Endothelial cell of umbilical vein (primary cell): ENCODE results near the gene NR1H2. TPM values are rescaled to one million over a fixed set of nuclear protein-coding genes. Genes with fewer than 3 reads are reported as not detected.

Source experiments
- BruUV-seq: library from RNA; stranded (reverse); fragments of 400-500 nt; replicated peaks from 2 replicates; lab custom pipeline; 2021; lab: Mats Ljungman, UMichigan
- CTCF ChIA-PET: fragments of 300-600, 350-600 bp; sonication (Branson Sonifier 250); formaldehyde crosslinking; loops from one replicate; lab custom pipeline; 2021; ENCODE audit warnings: antibody characterized with exemption, inconsistent platforms; lab: Charles Lee
- POLR2A ChIA-PET: fragments of 300-600, 350-600 bp; sonication (Branson Sonifier 250); formaldehyde crosslinking; loops from one replicate; lab custom pipeline; 2021; ENCODE audit warnings: antibody characterized with exemption, inconsistent platforms; lab: Charles Lee
- DNase-seq: peaks from one replicate; pipeline ENCODE4 v3.0.0-alpha.2; 2011; ENCODE audit warnings: low read depth, low spot score
- FAIRE-seq: peaks from 2 replicates; lab custom pipeline; 2011; peaks lifted over from hg19 to GRCh38; lab: Jason Lieb, UNC
- H2AFZ ChIP-seq: 2 replicates; pipeline ENCODE4 v1.6.0; 2012; ENCODE audit warnings: low read depth, low read length, control low read depth, inconsistent platforms
- H3K27ac ChIP-seq: 2 replicates; pipeline ENCODE4 v1.5.1; 2011; ENCODE audit warnings: low read depth, mild to moderate bottlenecking, control low read depth, low read length, moderate library complexity; ENCODE audit not compliant: insufficient read depth
- H3K27me3 ChIP-seq, 2 experiments: 2 replicates each; pipeline versions ENCODE4 v1.6.0 to v1.6.1; 2011; ENCODE audit warnings: low read length in 2 of 2, mixed read lengths in 1 of 2; ENCODE audit not compliant: control insufficient read depth in 2 of 2, insufficient read depth in 2 of 2
- H3K36me3 ChIP-seq, 2 experiments: 2 replicates in 1 of 2; 3 replicates in 1 of 2; pipeline ENCODE4 v1.5.1; 2011; ENCODE audit warnings: low read length in 2 of 2, mild to moderate bottlenecking in 1 of 2, moderate library complexity in 1 of 2; ENCODE audit not compliant: control insufficient read depth in 2 of 2, insufficient read depth in 2 of 2; ENCODE audit errors: extremely low read depth in 1 of 2
- H3K4me1 ChIP-seq: 3 replicates; pipeline ENCODE4 v1.5.1; 2011; ENCODE audit warnings: mild to moderate bottlenecking, low read length; ENCODE audit not compliant: control insufficient read depth, insufficient read depth; ENCODE audit errors: extremely low read depth
- H3K4me2 ChIP-seq: 2 replicates; pipeline ENCODE4 v1.6.1; 2011; ENCODE audit warnings: low read length, control low read depth, mixed read lengths; ENCODE audit not compliant: insufficient read depth
- H3K4me3 ChIP-seq, 3 experiments: fragments of 200-600 bp in 1 of 3; sonication (generic), shearing (Covaris generic) in 1 of 3; replicated peaks in 1 of 3; 2 replicates each; pipeline ENCODE4 v1.5.1; 2011 to 2016; ENCODE audit warnings: control low read depth in 3 of 3, low read length in 3 of 3, mild to moderate bottlenecking in 2 of 3, inconsistent platforms in 1 of 3, low read depth in 1 of 3, moderate library complexity in 1 of 3; ENCODE audit not compliant: insufficient read depth in 1 of 3
- H3K79me2 ChIP-seq: 2 replicates; pipeline ENCODE4 v1.6.0; 2012; ENCODE audit warnings: low read length, inconsistent platforms; ENCODE audit not compliant: control insufficient read depth, insufficient read depth
- H3K9ac ChIP-seq: replicated peaks from 2 replicates; pipeline ENCODE3; 2011; ENCODE audit warnings: low read length, control low read depth; ENCODE audit not compliant: insufficient read depth; ENCODE audit errors: extremely low read depth
- H3K9me1 ChIP-seq: replicated peaks from 3 replicates; pipeline ENCODE4 v1.6.0; 2011; ENCODE audit warnings: mild to moderate bottlenecking, low read length; ENCODE audit not compliant: control insufficient read depth, insufficient read depth; ENCODE audit errors: extremely low read depth
- H3K9me3 ChIP-seq: replicated peaks from 2 replicates; pipeline ENCODE4 v1.5.1; 2012; ENCODE audit warnings: low read length, inconsistent platforms; ENCODE audit not compliant: control insufficient read depth, insufficient read depth
- H4K20me1 ChIP-seq: replicated peaks from 2 replicates; pipeline ENCODE3; 2011; ENCODE audit warnings: mild to moderate bottlenecking, low read length; ENCODE audit not compliant: control insufficient read depth, insufficient read depth; ENCODE audit errors: extremely low read depth
- CTCF ChIP-seq, 2 donors: IDR thresholded peaks; 1 replicate in 1 of 2; 2 replicates in 1 of 2; pipeline ENCODE4 v1.5.1; 2011; ENCODE audit warnings: low read length in 2 of 2, mild to moderate bottlenecking in 2 of 2, moderate library complexity in 2 of 2, control low read depth in 1 of 2, inconsistent platforms in 1 of 2, low read depth in 1 of 2; ENCODE audit not compliant: insufficient read depth in 1 of 2; ENCODE audit errors: extremely low read depth in 1 of 2
- EZH2 ChIP-seq: IDR thresholded peaks from 2 replicates; pipeline ENCODE4 v1.6.1; 2012; ENCODE audit warnings: borderline replicate concordance, low read depth, mild to moderate bottlenecking, moderate library complexity, low read length, inconsistent platforms; ENCODE audit not compliant: severe bottlenecking
- FOS ChIP-seq: IDR thresholded peaks from 2 replicates; pipeline ENCODE4 v1.6.1; 2011; ENCODE audit warnings: mild to moderate bottlenecking, low read length, moderate library complexity, borderline replicate concordance; ENCODE audit not compliant: insufficient read depth
- GATA2 ChIP-seq: IDR thresholded peaks from 2 replicates; pipeline ENCODE4 v1.7.0; 2011; ENCODE audit warnings: low read depth, mild to moderate bottlenecking, moderate library complexity, mixed read lengths, low read length; ENCODE audit not compliant: insufficient read length, insufficient read depth
- JUN ChIP-seq: IDR thresholded peaks from 2 replicates; pipeline ENCODE4 v1.6.1; 2011; ENCODE audit warnings: borderline replicate concordance, low read depth; ENCODE audit not compliant: insufficient read length, insufficient read depth
- MAX ChIP-seq: IDR thresholded peaks from 2 replicates; pipeline ENCODE4 v1.6.1; 2011; ENCODE audit not compliant: insufficient read depth, insufficient read length
- MYC ChIP-seq: IDR thresholded peaks from one replicate; pipeline ENCODE4 v1.6.1; 2011; ENCODE audit warnings: mild to moderate bottlenecking, low read depth, low read length
- POLR2A ChIP-seq: IDR thresholded peaks from 2 replicates; pipeline ENCODE4 v1.6.1; 2012; ENCODE audit warnings: low read depth, mild to moderate bottlenecking, control low read depth, low read length
- POLR2AphosphoS5 ChIP-seq: IDR thresholded peaks from 2 replicates; pipeline ENCODE4 v1.6.1; 2012; ENCODE audit warnings: low read depth, mild to moderate bottlenecking, control low read depth, low read length, moderate library complexity; ENCODE audit not compliant: insufficient read depth
- dilution Hi-C: fragments of 300-500 bp; cut with MboI; formaldehyde crosslinking; loops from one replicate; pipeline ENCODE4 v1.15.0; 2019; ENCODE audit warnings: low sequenced_read_pairs; ENCODE audit not compliant: extremely low pct_ligation_motif_present
- intact Hi-C: fragments of 100-400 bp; cut with micrococcal nuclease; formaldehyde crosslinking; loops from one replicate; pipeline ENCODE4 v1.10.0; 2022
- polyA plus RNA-seq, 4 experiments: library from polyadenylated mRNA; depleted of rRNA in 3 of 4; stranded (reverse) in 3 of 4; unstranded in 1 of 4; fragments of >200 nt; gene quantifications; 2 replicates each; pipeline versions ENCODE4 v1.2.1 to v1.2.3, GENCODE V29; 2011 to 2012; ENCODE audit warnings: missing spikeins in 1 of 4
- total RNA-seq: library from RNA; stranded (reverse); gene quantifications from 2 replicates; pipeline ENCODE4 v1.2.3, GENCODE V29; 2021

The NR1H2 gene
- total and polyA plus RNA-seq, 2 donors (not counting 3 experiments of a cell fraction or from before 2014, with no cell fraction given) = 46.7 to 48.4 TPM

GRCh38 chr19:50327013-50327412, 49.2 kb upstream of the NR1H2 start:
- BruUV-seq = no TSS peak
- DNase-seq (no peak), FAIRE-seq (no peak)
- CTCF ChIA-PET = no interaction called here
- no peaks in the 10 kb centered on the region for H4K20me1 ChIP-seq
- H3K9ac ChIP-seq = no peak overlapping the region
- no peak overlapping the region for H3K27ac ChIP-seq
- dilution Hi-C loops (no loop called here), intact Hi-C loops (loop anchor here (5.0 kb wide), 1 partner anchor 395 kb away; the partner anchor contains the start of gene CLEC11A)
- H3K27me3 ChIP-seq = peaks cover 24 to 26% of the 10 kb centered on the region in 2 experiments
- H3K36me3 ChIP-seq = no peaks in the 10 kb centered on the region
- no peak overlapping the region for H3K4me3 ChIP-seq
- H2AFZ ChIP-seq = no peak overlapping the region
- POLR2A ChIA-PET = no interaction called here
- H3K79me2 ChIP-seq = no peaks in the 10 kb centered on the region
- H3K9me3 ChIP-seq = no peaks in the 10 kb centered on the region
- H3K9me1 ChIP-seq = no peaks in the 10 kb centered on the region
- peaks cover 7% of the 10 kb centered on the region for H3K4me1 ChIP-seq
- TF ChIP-seq GATA2 (no peak), MAX (no peak), POLR2AphosphoS5 (no peak), EZH2 (no peak), CTCF (IDR thresholded peaks at IDR 0.05; ENCODE audit: extremely low read depth in 1 of 2, insufficient read depth in 1 of 2, low read depth in 1 of 2, low read length in 2 of 2) (no peak), JUN (no peak), MYC (no peak), FOS (no peak), POLR2A (no peak)
- H3K4me2 ChIP-seq = no peak overlapping the region
